Measurements from ENCODE around the gene STMN3.
A peak's percentile ranks its signal among the peaks of the same experiment; 100 is the strongest.
"Not testable (repeated sequence)": the region's sequence is repeated elsewhere in the genome, so short reads cannot be mapped to it uniquely, and the experiment has no call there.

Gene STMN3

GRCh38 chr20:63663332-63664066, 10.3 kb upstream of the STMN3 start:
- no peak overlapping the region for H3K4me3 ChIP-seq (ENCODE audit: low read depth, low read length)
- DNase-seq (ENCODE audit: low read depth), result no peak
- TF ChIP-seq, protein P1, sequence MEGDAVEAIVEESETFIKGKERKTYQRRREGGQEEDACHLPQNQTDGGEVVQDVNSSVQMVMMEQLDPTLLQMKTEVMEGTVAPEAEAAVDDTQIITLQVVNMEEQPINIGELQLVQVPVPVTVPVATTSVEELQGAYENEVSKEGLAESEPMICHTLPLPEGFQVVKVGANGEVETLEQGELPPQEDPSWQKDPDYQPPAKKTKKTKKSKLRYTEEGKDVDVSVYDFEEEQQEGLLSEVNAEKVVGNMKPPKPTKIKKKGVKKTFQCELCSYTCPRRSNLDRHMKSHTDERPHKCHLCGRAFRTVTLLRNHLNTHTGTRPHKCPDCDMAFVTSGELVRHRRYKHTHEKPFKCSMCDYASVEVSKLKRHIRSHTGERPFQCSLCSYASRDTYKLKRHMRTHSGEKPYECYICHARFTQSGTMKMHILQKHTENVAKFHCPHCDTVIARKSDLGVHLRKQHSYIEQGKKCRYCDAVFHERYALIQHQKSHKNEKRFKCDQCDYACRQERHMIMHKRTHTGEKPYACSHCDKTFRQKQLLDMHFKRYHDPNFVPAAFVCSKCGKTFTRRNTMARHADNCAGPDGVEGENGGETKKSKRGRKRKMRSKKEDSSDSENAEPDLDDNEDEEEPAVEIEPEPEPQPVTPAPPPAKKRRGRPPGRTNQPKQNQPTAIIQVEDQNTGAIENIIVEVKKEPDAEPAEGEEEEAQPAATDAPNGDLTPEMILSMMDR (IDR thresholded peaks at IDR 0.05; ENCODE audit: control insufficient read depth, extremely low read depth, insufficient read depth), result no peak

DNA sequence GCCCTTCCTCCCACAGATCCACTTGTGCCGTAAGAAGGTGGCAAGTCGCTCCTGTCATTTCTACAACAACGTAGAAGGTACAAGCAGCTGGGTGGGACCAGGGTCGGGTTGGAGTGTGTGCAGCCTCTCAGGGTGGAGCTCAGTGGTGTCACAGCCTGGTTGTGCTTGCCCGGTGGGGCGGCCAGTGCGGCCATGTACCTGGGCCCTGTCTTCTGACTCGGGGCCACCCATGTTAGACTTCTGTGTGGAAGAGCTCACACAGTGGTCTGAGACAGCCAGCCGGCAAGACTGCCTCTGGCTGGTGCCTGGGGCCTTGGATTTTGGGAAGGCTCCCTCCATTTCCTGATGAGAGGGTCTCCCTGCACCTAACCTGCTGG, 9.6 kb upstream of the STMN3 start:
- no peak for DNase-seq (ENCODE audit: low read depth)
- no peak overlapping the region for H3K4me3 ChIP-seq (ENCODE audit: low read depth, low read length)
- TF ChIP-seq, protein P1 (IDR thresholded peaks at IDR 0.05; ENCODE audit: control insufficient read depth, extremely low read depth, insufficient read depth), result no peak

DNA sequence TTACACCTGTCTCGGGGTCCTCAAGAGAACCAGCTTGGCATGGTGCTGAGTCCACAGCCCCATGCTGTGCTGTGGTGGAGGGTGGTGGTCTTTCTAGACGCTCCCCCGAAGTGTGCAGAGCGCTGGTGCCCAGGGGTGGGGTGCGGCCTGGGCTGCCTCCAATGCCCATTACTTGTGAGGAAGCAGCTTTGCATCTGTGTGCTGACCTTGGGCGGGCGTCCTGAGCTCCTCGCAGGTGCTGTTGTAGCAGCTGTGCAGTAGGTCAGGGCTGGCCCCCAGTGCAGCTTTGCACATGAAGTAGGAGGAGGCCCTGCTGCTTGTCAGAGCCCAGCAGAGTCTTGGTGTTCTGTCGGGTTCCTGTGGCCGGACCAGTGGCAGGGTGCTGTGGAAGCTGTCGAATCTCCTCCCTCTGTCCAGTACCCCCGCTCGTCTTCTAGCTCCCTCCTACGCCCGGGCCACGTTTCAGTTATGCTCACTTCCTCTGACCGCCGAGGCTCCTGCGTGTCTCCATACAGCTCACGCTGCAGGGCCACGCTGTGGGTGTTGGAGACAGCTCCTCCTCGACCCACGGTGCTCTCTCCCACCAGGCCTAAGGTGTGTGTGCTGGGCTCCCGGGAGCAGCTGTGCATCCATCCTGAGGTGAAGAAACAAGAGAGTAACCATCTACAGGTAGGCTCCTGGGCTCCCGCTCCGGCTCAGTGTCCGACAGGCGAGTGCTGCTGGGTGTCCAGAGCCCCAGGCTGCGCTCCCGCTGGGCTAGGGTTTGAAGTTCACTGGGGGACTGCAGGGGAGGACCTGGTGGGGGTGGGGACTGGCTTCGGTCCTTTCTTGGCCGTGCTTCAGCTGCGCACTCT, 9.0 kb upstream of the STMN3 start:
- TF ChIP-seq, protein P1 (IDR thresholded peaks at IDR 0.05; ENCODE audit: control insufficient read depth, extremely low read depth, insufficient read depth), result no peak
- H3K4me3 ChIP-seq (ENCODE audit: low read depth, low read length), result no peak overlapping the region
- DNase-seq (ENCODE audit: low read depth), result no peak

DNA sequence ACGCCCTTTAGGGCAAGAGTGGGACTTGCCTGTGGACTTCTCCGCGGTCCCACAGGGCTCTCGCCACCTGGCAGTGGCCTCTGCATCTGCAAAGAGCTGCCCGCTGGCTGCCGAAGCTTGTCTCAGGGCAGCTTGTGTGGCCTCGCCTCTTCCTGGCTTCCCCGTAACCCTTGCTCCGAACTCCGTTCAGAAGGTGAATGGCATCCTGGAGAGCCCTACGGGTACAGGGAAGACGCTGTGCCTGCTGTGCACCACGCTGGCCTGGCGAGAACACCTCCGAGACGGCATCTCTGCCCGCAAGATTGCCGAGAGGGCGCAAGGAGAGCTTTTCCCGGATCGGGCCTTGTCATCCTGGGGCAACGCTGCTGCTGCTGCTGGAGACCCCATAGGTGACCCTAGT, 7.9 kb upstream of the STMN3 start:
- TF ChIP-seq, protein P1 (IDR thresholded peaks at IDR 0.05; ENCODE audit: control insufficient read depth, extremely low read depth, insufficient read depth), result no peak
- DNase-seq (ENCODE audit: low read depth), result no peak
- H3K4me3 ChIP-seq (ENCODE audit: low read depth, low read length), result no peak overlapping the region

- DNase-seq (ENCODE audit: low read depth), result no peak
These were observed 7.4 kb upstream of the STMN3 start for GRCh38 chr20:63660622-63661021.

DNA sequence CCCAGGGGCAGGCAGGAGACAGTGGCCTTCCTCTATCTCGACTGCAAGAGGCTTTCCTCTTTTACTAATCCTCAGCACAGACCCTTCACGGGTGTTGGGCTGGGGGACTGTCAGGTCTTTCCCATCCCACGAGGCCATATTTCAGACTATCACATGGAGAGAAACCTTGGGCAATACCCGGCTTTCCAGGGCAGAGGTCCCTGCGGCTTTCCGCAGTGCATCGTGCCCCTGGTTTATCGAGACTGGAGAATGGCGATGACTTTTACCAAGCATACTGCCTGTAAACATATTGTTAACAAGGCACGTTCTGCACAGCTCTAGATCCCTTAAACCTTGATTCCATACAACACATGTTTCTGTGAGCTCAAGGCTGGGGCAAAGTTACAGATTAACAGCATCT, 7.0 kb upstream of the STMN3 start:
- not testable (repeated sequence) for DNase-seq (ENCODE audit: low read depth); H3K4me3 ChIP-seq (ENCODE audit: low read depth, low read length)

More at GRCh38 chr20:63660622-63661021, 7.4 kb upstream of the STMN3 start:
- TF ChIP-seq, protein P1 (IDR thresholded peaks at IDR 0.05; ENCODE audit: control insufficient read depth, extremely low read depth, insufficient read depth), result no peak
- H3K4me3 ChIP-seq (ENCODE audit: low read depth, low read length), result no peak overlapping the region

DNA sequence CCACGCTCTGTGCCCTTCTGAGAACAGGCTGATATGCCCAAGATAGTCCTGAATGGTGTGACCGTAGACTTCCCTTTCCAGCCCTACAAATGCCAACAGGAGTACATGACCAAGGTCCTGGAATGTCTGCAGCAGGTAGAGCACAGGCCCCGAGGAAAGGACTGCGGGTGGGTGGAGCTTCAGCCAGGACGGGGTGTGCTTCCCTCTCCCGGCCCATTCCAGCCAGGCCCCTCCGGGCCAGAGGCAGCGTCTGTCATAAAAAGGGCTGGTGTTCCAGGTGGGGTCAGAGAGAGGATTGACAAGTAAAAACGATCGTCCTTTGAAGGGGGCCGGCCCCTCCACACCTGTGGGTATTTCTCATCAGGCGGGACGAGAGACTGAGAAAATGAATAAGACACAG, 6.1 kb upstream of the STMN3 start:
- peak overlapping the region; percentile 67 for H3K4me3 ChIP-seq (ENCODE audit: low read depth, low read length)
- DNase-seq (ENCODE audit: low read depth), result no peak
- TF ChIP-seq, protein P1 (IDR thresholded peaks at IDR 0.05; ENCODE audit: control insufficient read depth, extremely low read depth, insufficient read depth), result no peak
